NT2/D1 (cell line): ENCODE data around the gene MRPL58.
"Not testable (repeated sequence)": the region's sequence is repeated elsewhere in the genome, so short reads cannot be mapped to it uniquely, and the experiment has no call there.

ENCODE experiments used
- SUZ12 ChIP-seq: IDR thresholded peaks from 2 replicates; pipeline ENCODE4 v1.6.1; 2011; ENCODE audit not compliant: insufficient read length, insufficient read depth; ENCODE audit errors: extremely low read depth
- ZNF274 ChIP-seq: IDR thresholded peaks from 2 replicates; pipeline ENCODE4 v1.6.1; 2011; ENCODE audit warnings: mild to moderate bottlenecking, low read depth, low read length

GRCh38 chr17:75045946-75046406, 33.5 kb downstream of the MRPL58 start:
- not testable (repeated sequence) for TF ChIP-seq SUZ12, ZNF274
